Endothelial cell (in vitro differentiated cells): Measurements from ENCODE around the gene TBCK. TPM values are rescaled to one million over a fixed set of nuclear protein-coding genes. Genes with fewer than 3 reads are reported as not detected.
"Not testable (repeated sequence)": the region's sequence is repeated elsewhere in the genome, so short reads cannot be mapped to it uniquely, and the experiment has no call there.

ENCODE experiments used
- DNase-seq: peaks from one replicate; pipeline ENCODE4 v3.0.0; 2021; ENCODE audit warnings: low spot score
- H3K27ac Mint-ChIP-seq: one replicate; pipeline ENCODE4 v1.8.0; 2021; ENCODE audit warnings: mixed read lengths, inconsistent platforms; ENCODE audit not compliant: unreplicated experiment
- H3K27me3 Mint-ChIP-seq: one replicate; pipeline ENCODE4 v1.8.0; 2021; ENCODE audit warnings: mild to moderate bottlenecking, moderate library complexity, mixed read lengths, inconsistent platforms; ENCODE audit not compliant: unreplicated experiment
- H3K36me3 Mint-ChIP-seq: one replicate; pipeline ENCODE4 v1.8.0; 2021; ENCODE audit warnings: mild to moderate bottlenecking, low read depth, mixed read lengths, inconsistent platforms; ENCODE audit not compliant: unreplicated experiment
- H3K4me1 Mint-ChIP-seq: one replicate; pipeline ENCODE4 v1.8.0; 2021; ENCODE audit warnings: mild to moderate bottlenecking, mixed read lengths, inconsistent platforms; ENCODE audit not compliant: unreplicated experiment
- H3K4me3 Mint-ChIP-seq: one replicate; pipeline ENCODE4 v1.8.0; 2021; ENCODE audit warnings: mild to moderate bottlenecking, mixed read lengths, inconsistent platforms; ENCODE audit not compliant: unreplicated experiment
- H3K9me3 Mint-ChIP-seq: one replicate; pipeline ENCODE4 v1.8.0; 2021; ENCODE audit warnings: mixed read lengths, inconsistent platforms; ENCODE audit not compliant: unreplicated experiment
- CTCF ChIP-seq: fragments of 200-600 bp; sonication (generic); IDR thresholded peaks from one replicate; pipeline ENCODE4 v1.5.0; 2021; ENCODE audit warnings: antibody characterized with exemption; ENCODE audit not compliant: unreplicated experiment
- total RNA-seq: library from RNA; stranded (reverse); fragmentation: NEBNext Ultra II Directional; extraction: Animal tissue kit (Norgen Biotek cat#: 25700); gene quantifications from one replicate; pipeline ENCODE4 v1.2.1, GENCODE V29; 2021; ENCODE audit not compliant: unreplicated experiment

TBCK gene
- total RNA-seq, 1 donor from 2014 or later: 48.6 TPM

- no peak overlapping the region for H3K4me3 Mint-ChIP-seq
- no peak overlapping the region for H3K27ac Mint-ChIP-seq
- no peak for DNase-seq
- H3K4me1 Mint-ChIP-seq: no peaks in the 10 kb centered on the region
- H3K27me3 Mint-ChIP-seq: no peaks in the 10 kb centered on the region
- peaks cover 71% of the 10 kb centered on the region for H3K36me3 Mint-ChIP-seq
- peaks cover 18% of the 10 kb centered on the region for H3K9me3 Mint-ChIP-seq
- no peak for TF ChIP-seq CTCF
These were observed 201.7 kb downstream of the TBCK start for GRCh38 chr4:106114270-106114669.

GRCh38 chr4:106111778-106112469, 204.1 kb downstream of the TBCK start:
- not testable (repeated sequence) for H3K4me1 Mint-ChIP-seq, H3K4me3 Mint-ChIP-seq, H3K27me3 Mint-ChIP-seq, DNase-seq, H3K27ac Mint-ChIP-seq
- H3K36me3 Mint-ChIP-seq: peaks cover 89% of the 10 kb centered on the region
- H3K9me3 Mint-ChIP-seq: peaks cover 24% of the 10 kb centered on the region

GRCh38 chr4:106109929-106110328, 206.1 kb downstream of the TBCK start:
- DNase-seq: no peak
- peaks cover 24% of the 10 kb centered on the region for H3K9me3 Mint-ChIP-seq

GRCh38 chr4:106105697-106106096, 210.3 kb downstream of the TBCK start:
- DNase-seq: no peak
- Mint-ChIP-seq H3K36me3 (peaks cover 46% of the 10 kb centered on the region), H3K27me3 (no peaks in the 10 kb centered on the region), H3K9me3 (peaks cover 11% of the 10 kb centered on the region), H3K27ac (no peak overlapping the region), H3K4me3 (no peak overlapping the region), H3K4me1 (no peaks in the 10 kb centered on the region)
- no peak for TF ChIP-seq CTCF

More at GRCh38 chr4:106109929-106110328, 206.1 kb downstream of the TBCK start:
- Mint-ChIP-seq H3K4me3 (peak overlapping the region; percentile 53), H3K4me1 (no peaks in the 10 kb centered on the region), H3K27me3 (no peaks in the 10 kb centered on the region), H3K27ac (no peak overlapping the region), H3K36me3 (peaks cover 86% of the 10 kb centered on the region)
- no peak for TF ChIP-seq CTCF

GRCh38 chr4:106104276-106104675, 211.7 kb downstream of the TBCK start:
- H3K36me3 Mint-ChIP-seq: peaks cover 32% of the 10 kb centered on the region
- no peak for DNase-seq
- H3K27me3 Mint-ChIP-seq: no peaks in the 10 kb centered on the region
- H3K4me3 Mint-ChIP-seq: no peak overlapping the region
- H3K9me3 Mint-ChIP-seq: peaks cover 6% of the 10 kb centered on the region
- H3K4me1 Mint-ChIP-seq: no peaks in the 10 kb centered on the region
- no peak for TF ChIP-seq CTCF
- H3K27ac Mint-ChIP-seq: no peak overlapping the region
